ENCODE results near the gene GAB2. TPM values are rescaled to one million over a fixed set of nuclear protein-coding genes. Genes with fewer than 3 reads are reported as not detected.

Gene GAB2
- polyA plus RNA-seq, 1 experiment: 8.7 TPM

DNA sequence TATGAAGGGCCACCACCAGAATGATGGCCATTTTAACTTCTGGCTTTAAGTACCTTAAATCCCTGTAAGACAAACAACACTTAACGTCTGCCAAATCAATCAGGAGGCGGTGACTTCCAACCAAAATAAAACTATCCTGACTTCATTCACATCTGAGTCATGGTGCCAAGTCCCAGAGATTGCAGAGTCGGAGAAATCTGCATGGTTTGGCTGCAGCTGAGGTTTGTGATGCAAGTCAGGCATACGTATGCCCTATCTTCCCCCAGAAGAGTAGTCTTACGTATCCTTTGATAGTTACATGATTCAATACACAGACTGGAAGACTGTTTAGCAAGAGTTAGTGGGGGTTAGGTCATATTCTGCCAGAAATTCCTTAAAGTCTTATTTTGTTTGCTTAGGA, 1.7 kb upstream of the GAB2 start:
- POLR2A ChIA-PET: interaction anchor here (0.5 to 1.0 kb wide), 2 partner anchors 13 to 328 kb away, joined by 3 to 6 read pairs; no protein-coding TSS in a partner anchor
- no peaks in the 10 kb centered on the region; the same call in 1 of the 2 replicates for H3K9me3 ChIP-seq (ENCODE audit: control insufficient read depth, insufficient read depth, low read length)
- peak overlapping the region; percentile 89 for H3K27ac ChIP-seq (ENCODE audit: low read depth, low read length)
- no peaks in the 10 kb centered on the region for H3K27me3 ChIP-seq (ENCODE audit: control insufficient read depth, insufficient read depth, low read length)
- DNase-seq (ENCODE audit: low read depth, low spot score): peak; percentile 96
- TF ChIP-seq, protein P1, sequence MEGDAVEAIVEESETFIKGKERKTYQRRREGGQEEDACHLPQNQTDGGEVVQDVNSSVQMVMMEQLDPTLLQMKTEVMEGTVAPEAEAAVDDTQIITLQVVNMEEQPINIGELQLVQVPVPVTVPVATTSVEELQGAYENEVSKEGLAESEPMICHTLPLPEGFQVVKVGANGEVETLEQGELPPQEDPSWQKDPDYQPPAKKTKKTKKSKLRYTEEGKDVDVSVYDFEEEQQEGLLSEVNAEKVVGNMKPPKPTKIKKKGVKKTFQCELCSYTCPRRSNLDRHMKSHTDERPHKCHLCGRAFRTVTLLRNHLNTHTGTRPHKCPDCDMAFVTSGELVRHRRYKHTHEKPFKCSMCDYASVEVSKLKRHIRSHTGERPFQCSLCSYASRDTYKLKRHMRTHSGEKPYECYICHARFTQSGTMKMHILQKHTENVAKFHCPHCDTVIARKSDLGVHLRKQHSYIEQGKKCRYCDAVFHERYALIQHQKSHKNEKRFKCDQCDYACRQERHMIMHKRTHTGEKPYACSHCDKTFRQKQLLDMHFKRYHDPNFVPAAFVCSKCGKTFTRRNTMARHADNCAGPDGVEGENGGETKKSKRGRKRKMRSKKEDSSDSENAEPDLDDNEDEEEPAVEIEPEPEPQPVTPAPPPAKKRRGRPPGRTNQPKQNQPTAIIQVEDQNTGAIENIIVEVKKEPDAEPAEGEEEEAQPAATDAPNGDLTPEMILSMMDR (IDR thresholded peaks at IDR 0.05; ENCODE audit: low read depth, low read length): no peak
- peak overlapping the region; percentile 0; the same call in 1 of the 2 replicates for H3K4me3 ChIP-seq (ENCODE audit: low read depth, low read length)
- CTCF ChIA-PET: interaction anchor here (1.0 to 7.4 kb wide), 4 partner anchors 12 to 190 kb away, joined by 3 to 55 read pairs (median 6); no protein-coding TSS in a partner anchor

DNA sequence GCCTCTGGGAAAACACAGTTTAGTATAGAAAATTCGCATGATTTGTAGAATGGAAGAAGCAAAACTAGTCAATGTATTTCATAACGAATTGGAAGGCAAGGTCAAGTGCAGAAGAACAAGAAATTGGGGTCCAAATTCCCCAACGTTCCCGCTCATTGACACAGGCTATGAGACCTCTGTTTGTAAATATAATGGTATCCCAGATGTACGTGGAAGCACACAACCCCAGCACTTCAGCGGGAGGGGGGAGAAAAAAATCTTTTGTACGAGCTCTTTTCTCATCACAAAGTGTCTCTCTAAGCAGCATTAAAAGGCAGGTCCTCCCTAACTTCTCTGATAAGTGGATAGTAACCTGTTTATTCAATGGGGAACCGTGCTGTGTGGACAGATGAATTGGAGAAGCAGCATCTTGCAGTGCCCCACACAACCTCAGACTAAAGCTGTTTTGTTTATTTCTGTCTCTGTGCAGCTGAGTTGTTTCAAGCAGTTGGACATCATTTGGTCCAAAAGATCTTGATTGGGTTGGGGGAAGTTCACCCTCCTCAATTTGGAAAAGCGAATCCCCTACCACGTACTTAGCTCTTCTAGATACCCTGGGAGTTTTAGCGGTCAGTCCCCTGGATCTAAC, 1.1 kb upstream of the GAB2 start:
- CTCF ChIA-PET: interaction anchor here (1.0 to 7.4 kb wide), 3 partner anchors 13 to 146 kb away, joined by 4 to 55 read pairs (median 7); no protein-coding TSS in a partner anchor
- TF ChIP-seq, protein P1 (IDR thresholded peaks at IDR 0.05; ENCODE audit: low read depth, low read length): no peak
- Histone ChIP-seq H3K27me3 (ENCODE audit: control insufficient read depth, insufficient read depth, low read length) (no peaks in the 10 kb centered on the region), H3K4me3 (ENCODE audit: low read depth, low read length) (peak overlapping the region; percentile 74), H3K27ac (ENCODE audit: low read depth, low read length) (peak overlapping the region; percentile 83), H3K9me3 (ENCODE audit: control insufficient read depth, insufficient read depth, low read length) (no peaks in the 10 kb centered on the region; the same call in 1 of the 2 replicates)
- no peak for DNase-seq (ENCODE audit: low read depth, low spot score)
- POLR2A ChIA-PET: interaction anchor here (0.5 to 1.4 kb wide), 3 partner anchors 13 to 327 kb away, joined by 3 to 6 read pairs (median 3); partner anchors contain the start of genes KCTD21 and USP35

DNA sequence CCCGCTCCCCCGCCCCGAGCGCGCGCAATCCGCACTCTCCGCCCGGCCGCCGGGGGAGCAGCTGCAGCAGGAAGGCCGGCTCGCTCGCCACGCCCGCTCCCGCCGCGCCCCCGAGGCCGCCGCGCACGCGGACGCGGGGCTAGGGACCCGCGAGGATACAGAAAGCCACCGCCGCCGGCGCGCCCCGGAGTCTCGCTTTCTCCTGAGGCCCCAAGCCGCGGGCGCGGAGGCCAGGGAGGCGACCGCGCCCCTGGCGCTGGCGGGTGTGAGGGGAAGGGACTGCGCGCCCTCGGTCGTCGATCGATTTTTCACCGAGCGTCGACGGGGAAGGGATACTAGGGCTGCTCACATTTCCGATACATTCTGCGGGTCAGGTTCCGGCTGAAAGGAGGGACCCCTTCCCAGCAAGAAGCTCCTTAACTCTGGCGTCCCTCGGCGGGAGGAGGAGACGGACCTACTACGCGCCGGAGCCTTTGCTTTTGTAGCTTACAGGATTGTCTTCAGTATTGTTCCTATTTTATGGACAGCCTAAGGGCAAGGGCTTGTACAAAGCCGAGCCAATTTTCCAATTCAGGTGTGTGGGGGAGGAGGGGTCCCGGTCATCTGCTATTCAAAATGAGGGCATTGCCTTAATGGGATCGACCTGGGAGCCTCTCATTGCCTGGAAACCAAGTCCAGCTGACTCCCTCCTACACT, 416 bp upstream of the GAB2 start:
- TF ChIP-seq, protein P1 (IDR thresholded peaks at IDR 0.05; ENCODE audit: low read depth, low read length): no peak
- H3K9me3 ChIP-seq (ENCODE audit: control insufficient read depth, insufficient read depth, low read length): no peaks in the 10 kb centered on the region; the same call in 1 of the 2 replicates
- peak overlapping the region; percentile 65 for H3K27ac ChIP-seq (ENCODE audit: low read depth, low read length)
- DNase-seq (ENCODE audit: low read depth, low spot score): no peak
- H3K27me3 ChIP-seq (ENCODE audit: control insufficient read depth, insufficient read depth, low read length): no peaks in the 10 kb centered on the region
- ChIA-PET CTCF (interaction anchor here (1.2 to 7.4 kb wide), 2 partner anchors 72 to 147 kb away, joined by 4 to 55 read pairs; no protein-coding TSS in a partner anchor), POLR2A (interaction anchor here (0.5 to 1.4 kb wide), 3 partner anchors 35 to 230 kb away, joined by 3 read pairs; partner anchors contain the start of genes KCTD21 and USP35)
- H3K4me3 ChIP-seq (ENCODE audit: low read depth, low read length): peak overlapping the region; percentile 74

DNA sequence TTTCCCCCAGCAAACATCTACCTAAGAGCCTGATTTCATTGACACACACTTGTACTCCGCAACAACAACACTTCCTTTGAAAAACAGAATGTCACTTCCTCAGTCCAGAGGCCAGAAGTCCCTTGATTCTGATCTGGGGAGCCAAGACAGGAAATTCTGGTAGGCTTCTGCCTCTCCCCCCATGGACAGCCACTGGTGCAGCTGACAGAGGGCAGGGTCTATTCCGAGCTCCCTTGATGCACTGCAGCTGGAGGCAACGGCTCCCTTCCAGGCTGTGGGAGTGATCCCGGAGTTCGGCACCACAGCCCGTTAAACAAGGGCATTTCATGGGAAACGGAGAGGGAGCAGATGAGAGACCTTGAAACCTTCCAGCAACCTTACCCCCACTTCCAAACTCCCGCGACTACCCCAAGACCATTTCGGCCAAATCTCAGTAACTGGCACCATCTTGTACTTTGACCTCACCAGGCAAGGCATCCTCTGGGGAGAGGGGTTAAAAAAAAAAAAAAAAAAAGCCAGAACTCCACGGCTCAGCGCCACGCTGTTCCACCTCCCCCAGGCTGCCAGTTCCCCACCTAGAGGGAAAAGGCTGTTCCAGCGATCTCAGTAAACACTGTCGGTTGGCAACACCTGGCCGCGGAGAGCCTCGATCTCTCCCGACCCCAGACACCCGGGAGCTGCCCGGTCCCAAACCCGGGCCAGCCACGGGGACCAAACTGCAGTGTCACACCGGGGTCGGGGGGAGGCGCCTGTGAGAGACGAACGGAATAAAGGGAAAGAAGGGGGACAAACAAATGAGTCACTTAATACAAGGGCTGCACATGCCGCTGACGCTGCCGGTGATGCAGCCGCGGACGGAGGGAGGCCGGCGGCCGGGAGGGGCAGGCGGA, 1.1 kb downstream of the GAB2 start:
- Histone ChIP-seq H3K27ac (ENCODE audit: low read depth, low read length) (peak overlapping the region; percentile 97), H3K27me3 (ENCODE audit: control insufficient read depth, insufficient read depth, low read length) (no peaks in the 10 kb centered on the region), H3K4me3 (ENCODE audit: low read depth, low read length) (peak overlapping the region; percentile 68), H3K9me3 (ENCODE audit: control insufficient read depth, insufficient read depth, low read length) (no peaks in the 10 kb centered on the region; the same call in 1 of the 2 replicates)
- CTCF ChIA-PET: interaction anchor here (0.6 to 7.4 kb wide), 7 partner anchors 11 to 267 kb away, joined by 3 to 55 read pairs (median 5); no protein-coding TSS in a partner anchor
- POLR2A ChIA-PET: interaction anchor here (0.6 to 0.7 kb wide), 6 partner anchors 123 to 415 kb away, joined by 6 to 9 read pairs (median 8); no protein-coding TSS in a partner anchor
- peak; percentile 51 for DNase-seq (ENCODE audit: low read depth, low spot score)
- TF ChIP-seq, protein P1 (IDR thresholded peaks at IDR 0.05; ENCODE audit: low read depth, low read length): peak; percentile 54

Data from AG04450 (cell line).